ENCODE results near the gene SORCS1. TPM values are rescaled to one million over a fixed set of nuclear protein-coding genes. Genes with fewer than 3 reads are reported as not detected.

Gene SORCS1
- total RNA-seq, 1 experiment from 2014 or later = 1.7 TPM

GRCh38 chr10:106637873-106638272 lies 526.6 kb downstream of the SORCS1 start:
- no peak overlapping the region for H3K14ac ChIP-seq (ENCODE audit: insufficient read depth, low read length)
- Mint-ChIP-seq H3K4me3 (no peak overlapping the region), H3K9me3 (no peaks in the 10 kb centered on the region), H3K27ac (no peak overlapping the region), H3K4me1 (no peaks in the 10 kb centered on the region), H3K36me3 (ENCODE audit: insufficient read depth in 1 of 3, low read depth in 3 of 3) (no peaks in the 10 kb centered on the region), H3K27me3 (ENCODE audit: low read depth) (peaks cover 2% of the 10 kb centered on the region; the same call in 1 of the 2 replicates)
- no peak overlapping the region for H3T11ph ChIP-seq (ENCODE audit: low read length)
- H3K9me3 ChIP-seq (ENCODE audit: control insufficient read depth, low read depth, low read length) = no peaks in the 10 kb centered on the region
- no peak overlapping the region for H2BK20ac ChIP-seq (ENCODE audit: low read depth, low read length, poor library complexity, severe bottlenecking)
- no peaks in the 10 kb centered on the region for H4K20me1 ChIP-seq (ENCODE audit: control insufficient read depth, insufficient read depth, insufficient read length)
- H3K79me2 ChIP-seq (ENCODE audit: insufficient read depth, low read length) = no peaks in the 10 kb centered on the region
- no peak overlapping the region for H2AK5ac ChIP-seq (ENCODE audit: insufficient read length, low read length)
- no peak overlapping the region for H2BK120ac ChIP-seq (ENCODE audit: low read depth, low read length, poor library complexity, severe bottlenecking)
- no peak overlapping the region for H3K4ac ChIP-seq (ENCODE audit: low read depth, low read length)
- H4K8ac ChIP-seq (replicated peaks; ENCODE audit: insufficient read length, low read depth, low read length) = no peak overlapping the region
- no peak overlapping the region for H3K27ac ChIP-seq (ENCODE audit: insufficient read length, low read depth, low read length)
- H3K56ac ChIP-seq (ENCODE audit: insufficient read length, low read depth, low read length) = no peak overlapping the region
- TF ChIP-seq CTCF (conservative IDR thresholded peaks at IDR 0.05) = no peak
- H2AFZ ChIP-seq (ENCODE audit: low read length) = no peak overlapping the region
- no peak overlapping the region for H2BK5ac ChIP-seq (ENCODE audit: insufficient read length, low read length)
- H2BK12ac ChIP-seq (ENCODE audit: insufficient read length, low read depth, low read length) = no peak overlapping the region
- no peak overlapping the region for H2BK15ac ChIP-seq (ENCODE audit: low read depth, low read length)
- no peak overlapping the region for H4K91ac ChIP-seq (ENCODE audit: insufficient read length, low read depth, low read length)
- H3K27me3 ChIP-seq (ENCODE audit: insufficient read depth, low read length) = no peaks in the 10 kb centered on the region
- H3K9ac ChIP-seq (ENCODE audit: extremely low read depth, insufficient read length, low read length) = no peak overlapping the region
- DNase-seq = no peak
- no peaks in the 10 kb centered on the region for H3K79me1 ChIP-seq (ENCODE audit: insufficient read depth, low read depth, low read length, poor library complexity, severe bottlenecking)
- no peak overlapping the region for H4K5ac ChIP-seq (ENCODE audit: insufficient read length, low read depth, low read length)
- no peak overlapping the region for H3K4me2 ChIP-seq (ENCODE audit: insufficient read depth, insufficient read length, low read length)
- no peak overlapping the region for H3K23ac ChIP-seq (ENCODE audit: insufficient read length, low read depth, low read length)
- H3K18ac ChIP-seq (ENCODE audit: insufficient read length, low read depth, low read length) = no peak overlapping the region
- no peaks in the 10 kb centered on the region for H3K4me1 ChIP-seq (ENCODE audit: insufficient read depth, low read length)
- no peaks in the 10 kb centered on the region for H3K23me2 ChIP-seq (ENCODE audit: insufficient read length, low read depth, low read length, poor library complexity, severe bottlenecking)

Data from H9 (cell line).